Measurements from ENCODE around the gene SHLD2. TPM values are rescaled to one million over a fixed set of nuclear protein-coding genes. Genes with fewer than 3 reads are reported as not detected.
"Not testable (repeated sequence)": the region's sequence is repeated elsewhere in the genome, so short reads cannot be mapped to it uniquely, and the experiment has no call there.

The SHLD2 gene
- polyA plus RNA-seq, 4 donors, result 39.3 to 47.3 (median 41.6) TPM

DNA sequence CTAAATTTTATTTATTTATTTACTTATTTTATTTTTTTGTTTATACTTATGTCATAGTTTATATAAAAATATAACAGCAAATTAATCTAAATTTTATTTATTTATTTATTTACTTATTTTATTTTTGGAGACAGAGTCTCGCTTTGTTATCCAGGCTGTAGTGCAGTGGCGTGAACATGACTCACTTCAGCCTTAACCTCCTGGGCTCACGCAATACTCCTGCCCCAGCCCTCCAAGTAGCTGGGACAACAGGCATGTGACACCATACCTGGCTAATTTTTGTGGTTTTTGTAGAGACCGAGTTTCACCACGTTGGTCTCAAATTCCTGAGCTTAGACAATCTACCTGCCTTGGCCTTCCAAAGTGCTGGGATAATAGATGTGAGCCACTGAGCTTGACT is 115.3 kb downstream of the SHLD2 start:
- DNase-seq (ENCODE audit: low read depth in 4 of 4, low spot score in 3 of 4), result not testable (repeated sequence)

GRCh38 chr10:87211848-87212247 is 116.8 kb downstream of the SHLD2 start:
- not testable (repeated sequence) for DNase-seq (ENCODE audit: low read depth in 4 of 4, low spot score in 3 of 4)

- not testable (repeated sequence) for DNase-seq (ENCODE audit: low read depth in 4 of 4, low spot score in 3 of 4)
Measured at GRCh38 chr10:87213150-87213765, 118.3 kb downstream of the SHLD2 start.

DNA sequence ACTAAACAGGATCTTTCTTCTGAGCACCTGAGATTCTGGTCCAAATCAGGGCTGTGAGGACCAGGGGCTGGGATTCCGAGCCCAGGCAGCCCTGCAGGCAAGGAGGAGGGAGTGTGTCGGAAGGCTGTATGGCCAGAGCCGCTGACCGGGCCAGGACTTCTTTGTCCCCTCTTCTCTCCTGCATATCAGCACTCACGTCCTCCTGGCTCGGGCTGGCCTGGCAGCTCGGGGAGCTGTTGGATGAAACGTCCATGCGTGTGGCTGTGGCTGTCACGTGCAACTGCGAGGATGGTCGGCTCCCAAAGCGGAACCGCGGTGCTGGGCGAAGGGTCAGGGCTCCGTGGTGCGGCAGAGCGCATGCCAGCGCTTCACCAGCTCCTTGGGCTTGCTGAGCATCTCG is 118.8 kb downstream of the SHLD2 start:
- not testable (repeated sequence) for DNase-seq (ENCODE audit: low read depth in 4 of 4, low spot score in 3 of 4)

GRCh38 chr10:87216120-87216519 is 121.1 kb downstream of the SHLD2 start:
- DNase-seq (ENCODE audit: low read depth in 4 of 4, low spot score in 3 of 4), result not testable (repeated sequence)

- DNase-seq (ENCODE audit: low read depth in 4 of 4, low spot score in 3 of 4), result not testable (repeated sequence)
Measured at GRCh38 chr10:87219370-87219769, 124.4 kb downstream of the SHLD2 start.

DNA sequence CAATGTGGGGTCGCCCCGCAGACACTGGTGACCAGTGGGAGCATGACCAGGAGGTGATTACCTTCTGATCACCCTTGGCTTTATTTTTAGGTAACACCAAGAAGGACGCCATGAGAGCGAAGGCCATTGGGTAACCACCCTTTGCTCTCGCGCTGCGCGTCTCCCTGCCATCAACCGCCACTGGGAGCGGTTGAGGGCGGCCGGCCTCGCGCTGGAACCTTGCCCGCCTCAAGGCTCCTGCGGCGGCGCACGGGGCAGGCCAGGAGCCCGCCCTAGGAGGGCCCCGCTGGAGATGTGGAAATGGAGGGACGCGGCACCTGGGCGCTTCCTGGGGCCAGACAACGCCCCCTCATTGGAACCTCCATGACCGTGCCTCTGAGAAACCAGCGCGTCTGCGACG is 127.8 kb downstream of the SHLD2 start:
- DNase-seq (ENCODE audit: low read depth in 4 of 4, low spot score in 3 of 4), result not testable (repeated sequence)

GRCh38 chr10:87225148-87225547 is 130.1 kb downstream of the SHLD2 start, which contains the start of gene NUTM2A:
NUTM2A (plus strand) TSS chr10:87225448; CDS start chr10:87225831, 383 bp downstream.
- DNase-seq (ENCODE audit: low read depth in 4 of 4, low spot score in 3 of 4), result not testable (repeated sequence)

GRCh38 chr10:87228247-87228646 is 133.2 kb downstream of the SHLD2 start:
- not testable (repeated sequence) for DNase-seq (ENCODE audit: low read depth in 4 of 4, low spot score in 3 of 4)

- not testable (repeated sequence) for DNase-seq (ENCODE audit: low read depth in 4 of 4, low spot score in 3 of 4)
Measured at GRCh38 chr10:87229211-87229610, 134.2 kb downstream of the SHLD2 start.

- DNase-seq (ENCODE audit: low read depth in 4 of 4, low spot score in 3 of 4), result not testable (repeated sequence)
Measured at GRCh38 chr10:87234854-87235253, 139.8 kb downstream of the SHLD2 start.

GRCh38 chr10:87237244-87237643 is 142.2 kb downstream of the SHLD2 start:
- not testable (repeated sequence) for DNase-seq (ENCODE audit: low read depth in 4 of 4, low spot score in 3 of 4)

DNA sequence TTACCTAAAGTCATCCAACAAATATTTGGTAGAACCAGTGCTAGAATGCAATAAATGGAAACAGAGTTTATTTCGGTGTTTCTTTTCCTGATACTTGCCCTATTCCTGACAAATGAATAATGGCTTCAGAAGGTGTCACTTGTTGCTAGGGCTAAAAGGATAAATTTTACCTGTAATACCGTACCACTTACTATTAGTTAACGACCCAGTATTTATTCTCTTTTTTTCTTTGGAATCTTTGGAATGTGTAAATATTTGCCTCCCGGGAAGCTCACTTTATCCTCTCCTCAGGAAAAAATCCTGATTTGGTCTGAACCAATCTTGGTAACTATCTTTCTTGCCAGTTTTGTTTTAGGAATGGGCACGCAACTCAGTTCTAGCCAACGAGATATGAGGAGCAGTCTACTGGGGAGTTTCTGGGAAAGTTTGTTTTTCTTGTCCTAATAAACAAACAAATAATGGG is 144.4 kb downstream of the SHLD2 start:
- DNase-seq (ENCODE audit: low read depth in 4 of 4, low spot score in 3 of 4), result not testable (repeated sequence)

Other genes starting within 250 kb of the SHLD2 start
- gene MMRN2, start 137.6 kb upstream of the SHLD2 start, polyA plus RNA-seq (ENCODE audit: insufficient read length in 4 of 4), result 10 to 100 TPM; 26.7 to 29.8 (median 26.9) TPM
- 10 to 100 TPM; 11.4 to 33.6 (median 21.6) TPM for gene SNCG, start 136.6 kb upstream of the SHLD2 start, polyA plus RNA-seq (ENCODE audit: insufficient read length in 4 of 4)
- gene ADIRF, start 126.7 kb upstream of the SHLD2 start, polyA plus RNA-seq (ENCODE audit: insufficient read length in 4 of 4), result 10 to 100 TPM; 11.3 to 44.1 (median 23.7) TPM
- not detected for gene FAM25A, start 74.9 kb upstream of the SHLD2 start, polyA plus RNA-seq (ENCODE audit: insufficient read length in 4 of 4)
- gene GLUD1, start 363 bp upstream of the SHLD2 start, polyA plus RNA-seq (ENCODE audit: insufficient read length in 4 of 4), result 100 to 1,000 TPM; 139 to 196 (median 171) TPM
- 1 to 10 TPM; 2.0 to 4.9 (median 3.5) TPM for gene NUTM2A, start 130.2 kb downstream of the SHLD2 start, polyA plus RNA-seq (ENCODE audit: insufficient read length in 4 of 4)